Mesendoderm (in vitro differentiated cells): ENCODE results near the gene FAF1. TPM values are rescaled to one million over a fixed set of nuclear protein-coding genes. Genes with fewer than 3 reads are reported as not detected.
"Not testable (repeated sequence)": the region's sequence is repeated elsewhere in the genome, so short reads cannot be mapped to it uniquely, and the experiment has no call there.

Source experiments
- DNase-seq: peaks from one replicate; pipeline ENCODE4 v3.0.0; 2013
- H2AK5ac ChIP-seq: 2 replicates; pipeline ENCODE4 v1.6.1; 2013; ENCODE audit warnings: low read length, inconsistent platforms
- H2BK120ac ChIP-seq: 2 replicates; pipeline ENCODE4 v1.6.1; 2013; ENCODE audit warnings: low read depth, mild to moderate bottlenecking, low read length, moderate library complexity, mixed read lengths
- H2BK15ac ChIP-seq: replicated peaks from 2 replicates; pipeline ENCODE4 v1.6.1; 2013; ENCODE audit warnings: low read depth, mild to moderate bottlenecking, moderate library complexity
- H2BK5ac ChIP-seq: 2 replicates; pipeline ENCODE4 v1.6.1; 2013; ENCODE audit warnings: low read length, inconsistent platforms
- H3K18ac ChIP-seq: 2 replicates; pipeline ENCODE4 v1.6.1; 2013; ENCODE audit warnings: mild to moderate bottlenecking, low read length, mixed read lengths
- H3K23ac ChIP-seq: one replicate; pipeline ENCODE4 v1.6.1; 2013; ENCODE audit warnings: low read length
- H3K27ac ChIP-seq: 2 replicates; pipeline ENCODE4 v1.5.1; 2013; ENCODE audit warnings: low read depth, mild to moderate bottlenecking, inconsistent platforms, low read length, moderate library complexity
- H3K27me3 ChIP-seq: 2 replicates; pipeline ENCODE4 v1.6.1; 2013; ENCODE audit warnings: low read length, control low read depth, mild to moderate bottlenecking, inconsistent platforms; ENCODE audit not compliant: insufficient read depth, poor library complexity
- H3K36me3 ChIP-seq: 2 replicates; pipeline ENCODE4 v1.6.1; 2013; ENCODE audit warnings: low read length, inconsistent platforms; ENCODE audit not compliant: control insufficient read depth, insufficient read depth
- H3K4ac ChIP-seq: one replicate; pipeline ENCODE4 v1.6.1; 2013; ENCODE audit warnings: low read depth, mild to moderate bottlenecking, low read length, moderate library complexity
- H3K4me1 ChIP-seq: 2 replicates; pipeline ENCODE4 v1.6.1; 2013; ENCODE audit warnings: low read depth, low read length, inconsistent platforms; ENCODE audit not compliant: control insufficient read depth
- H3K4me2 ChIP-seq: 2 replicates; pipeline ENCODE4 v1.6.1; 2013; ENCODE audit warnings: low read length
- H3K4me3 ChIP-seq: 2 replicates; pipeline ENCODE4 v1.5.1; 2013; ENCODE audit warnings: mild to moderate bottlenecking, low read length
- H3K56ac ChIP-seq: one replicate; pipeline ENCODE4 v1.6.1; 2013; ENCODE audit warnings: low read length
- H3K79me1 ChIP-seq: 2 replicates; pipeline ENCODE4 v1.6.1; 2013; ENCODE audit warnings: low read length, inconsistent platforms
- H3K79me2 ChIP-seq: 2 replicates; pipeline ENCODE4 v1.6.1; 2013; ENCODE audit warnings: mild to moderate bottlenecking, low read length; ENCODE audit not compliant: control insufficient read depth, insufficient read depth
- H3K9ac ChIP-seq: 2 replicates; pipeline ENCODE4 v1.6.1; 2013; ENCODE audit warnings: low read length, inconsistent platforms
- H4K5ac ChIP-seq: one replicate; pipeline ENCODE4 v1.6.1; 2013; ENCODE audit warnings: low read length
- H4K8ac ChIP-seq: one replicate; pipeline ENCODE4 v1.6.1; 2013; ENCODE audit warnings: low read depth, mild to moderate bottlenecking, control low read depth, low read length, moderate library complexity
- WGBS: extraction: QIAGEN DNeasy Blood & Tissue Kit; methylation state at CpG from one replicate; pipeline ENCODE4 v1.1.7; 2013; ENCODE audit warnings: low lambda C conversion rate, missing lambda C conversion rate; ENCODE audit not compliant: insufficient coverage; ENCODE audit errors: extremely low coverage; 5-methylcytosine and 5-hydroxymethylcytosine counted together
- polyA plus RNA-seq, 2 experiments: library from polyadenylated mRNA; stranded (reverse); fragments of 200-250 nt; gene quantifications; one replicate each; pipeline ENCODE4 v1.2.3, GENCODE V29; 2013

Gene FAF1
- 30.1 TPM for polyA plus RNA-seq (2013, experiment 1 of 2)
- 30.7 TPM for polyA plus RNA-seq (2013, experiment 2 of 2)

- peak; percentile 99 for DNase-seq
- H2BK120ac ChIP-seq, result no peak within 1 kb of the TSS
- no peaks in the 10 kb centered on the region for H3K27me3 ChIP-seq
Measured at GRCh38 chr1:50959913-50960844, at the start of gene FAF1. TSS of gene FAF1 (minus strand) at chr1:50960267. CDS start at chr1:50959811, 456 bp downstream.

GRCh38 chr1:51009381-51009780 is 49.3 kb upstream of the FAF1 start:
- no peak overlapping the region for H2BK15ac ChIP-seq
- H3K18ac ChIP-seq, result no peak overlapping the region
- no peaks in the 10 kb centered on the region for H3K79me2 ChIP-seq
- H3K4ac ChIP-seq, result no peak overlapping the region
- H3K9ac ChIP-seq, result no peak overlapping the region
- H3K4me3 ChIP-seq, result no peak overlapping the region
- H3K56ac ChIP-seq, result no peak overlapping the region
- H3K23ac ChIP-seq, result no peak overlapping the region
- H3K4me1 ChIP-seq, result no peaks in the 10 kb centered on the region
- no peak overlapping the region for H3K27ac ChIP-seq
- no peaks in the 10 kb centered on the region for H3K27me3 ChIP-seq
- H3K79me1 ChIP-seq, result no peaks in the 10 kb centered on the region
- WGBS, result no CpG with 5 or more reads among the region's 3 CpGs
- no peak overlapping the region for H2BK120ac ChIP-seq
- no peak overlapping the region for H2BK5ac ChIP-seq
- H2AK5ac ChIP-seq, result no peak overlapping the region
- no peak overlapping the region for H4K8ac ChIP-seq
- no peak overlapping the region for H4K5ac ChIP-seq
- no peak overlapping the region for H3K4me2 ChIP-seq
- H3K36me3 ChIP-seq, result no peaks in the 10 kb centered on the region
- peak; percentile 2 for DNase-seq

More at GRCh38 chr1:50959913-50960844, at the start of gene FAF1:
- peak within 1 kb of the TSS; percentile 73 for H3K4ac ChIP-seq
- H2BK5ac ChIP-seq, result peak within 1 kb of the TSS; percentile 23
- no peak within 1 kb of the TSS for H3K23ac ChIP-seq
- peaks cover 13% of the 10 kb centered on the region for H3K79me2 ChIP-seq
- H2BK15ac ChIP-seq, result no peak within 1 kb of the TSS
- H4K5ac ChIP-seq, result no peak within 1 kb of the TSS
- H3K4me1 ChIP-seq, result peaks cover 2% of the 10 kb centered on the region
- 100% methylated on average over 1 of the region's 80 CpGs for WGBS
- H4K8ac ChIP-seq, result peak within 1 kb of the TSS; percentile 70
- H3K56ac ChIP-seq, result peak within 1 kb of the TSS; percentile 85
- H3K4me2 ChIP-seq, result peak within 1 kb of the TSS; percentile 86
- H3K79me1 ChIP-seq, result peaks cover 2% of the 10 kb centered on the region
- H3K36me3 ChIP-seq, result no peaks in the 10 kb centered on the region
- H3K9ac ChIP-seq, result peak within 1 kb of the TSS; percentile 84
- peak within 1 kb of the TSS; percentile 93 for H3K27ac ChIP-seq
- H2AK5ac ChIP-seq, result no peak within 1 kb of the TSS
- H3K18ac ChIP-seq, result peak within 1 kb of the TSS; percentile 88
- H3K4me3 ChIP-seq, result peak within 1 kb of the TSS; percentile 90

DNA sequence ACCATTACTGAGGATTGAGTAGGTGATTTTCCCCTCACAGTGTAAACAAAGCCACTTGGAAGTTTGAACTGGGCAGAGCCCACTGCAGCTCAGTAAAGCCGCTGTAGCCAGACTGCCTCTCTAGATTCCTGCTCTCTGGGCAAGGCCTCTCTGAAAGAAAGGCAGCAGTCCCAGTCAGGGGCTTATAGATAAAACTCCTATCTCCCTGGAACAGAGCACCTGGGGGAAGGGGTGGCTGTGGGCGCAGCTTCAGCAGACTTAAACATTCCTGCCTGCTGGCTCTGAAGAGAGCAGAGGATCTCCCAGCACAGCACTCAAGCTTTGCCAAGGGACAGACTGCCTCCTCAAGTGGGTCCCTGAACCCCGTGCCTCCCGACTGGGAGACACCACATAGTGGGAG is 45.5 kb upstream of the FAF1 start:
- not testable (repeated sequence) for H3K4me3 ChIP-seq, H3K79me1 ChIP-seq, H4K5ac ChIP-seq, H3K18ac ChIP-seq, H3K23ac ChIP-seq, H2BK5ac ChIP-seq, H3K4me2 ChIP-seq, H3K27me3 ChIP-seq, H2BK15ac ChIP-seq, H3K36me3 ChIP-seq, H3K27ac ChIP-seq, H3K79me2 ChIP-seq, H2BK120ac ChIP-seq, H3K9ac ChIP-seq, H3K4ac ChIP-seq, H2AK5ac ChIP-seq, H3K4me1 ChIP-seq, H4K8ac ChIP-seq, H3K56ac ChIP-seq
- peak; percentile 8 for DNase-seq
- no CpG with 5 or more reads among the region's 4 CpGs for WGBS

- no CpG with 5 or more reads among the region's 6 CpGs for WGBS
Measured at GRCh38 chr1:51002516-51002915, 42.4 kb upstream of the FAF1 start.

GRCh38 chr1:51000651-51001050 is 40.6 kb upstream of the FAF1 start:
- no peaks in the 10 kb centered on the region for H3K36me3 ChIP-seq
- no peaks in the 10 kb centered on the region for H3K79me2 ChIP-seq
- H4K5ac ChIP-seq, result no peak overlapping the region
- no peak overlapping the region for H3K4me3 ChIP-seq
- no peak overlapping the region for H3K4me2 ChIP-seq
- H3K27me3 ChIP-seq, result no peaks in the 10 kb centered on the region
- no peak overlapping the region for H3K4ac ChIP-seq
- no peak overlapping the region for H3K23ac ChIP-seq
- H2BK120ac ChIP-seq, result no peak overlapping the region
- H3K27ac ChIP-seq, result no peak overlapping the region
- no peak overlapping the region for H2BK5ac ChIP-seq
- no CpG with 5 or more reads among the region's 2 CpGs for WGBS
- H3K79me1 ChIP-seq, result no peaks in the 10 kb centered on the region
- no peak overlapping the region for H2BK15ac ChIP-seq
- no peak overlapping the region for H3K56ac ChIP-seq
- no peak overlapping the region for H4K8ac ChIP-seq
- H2AK5ac ChIP-seq, result no peak overlapping the region
- no peak overlapping the region for H3K18ac ChIP-seq
- DNase-seq, result no peak
- no peak overlapping the region for H3K9ac ChIP-seq
- no peaks in the 10 kb centered on the region for H3K4me1 ChIP-seq

More at GRCh38 chr1:51002516-51002915, 42.4 kb upstream of the FAF1 start:
- Histone ChIP-seq H3K27me3 (no peaks in the 10 kb centered on the region), H4K5ac (no peak overlapping the region), H2BK120ac (no peak overlapping the region), H3K4me2 (no peak overlapping the region), H3K9ac (no peak overlapping the region), H3K79me2 (no peaks in the 10 kb centered on the region), H3K36me3 (no peaks in the 10 kb centered on the region), H3K4ac (no peak overlapping the region), H3K27ac (no peak overlapping the region), H2BK15ac (no peak overlapping the region), H3K23ac (no peak overlapping the region), H3K56ac (no peak overlapping the region), H2AK5ac (no peak overlapping the region), H2BK5ac (no peak overlapping the region), H3K79me1 (no peaks in the 10 kb centered on the region), H4K8ac (no peak overlapping the region), H3K4me1 (no peaks in the 10 kb centered on the region), H3K4me3 (no peak overlapping the region), H3K18ac (no peak overlapping the region)
- DNase-seq, result no peak
